ENCODE data around the gene TMEM40.

- TF ChIP-seq, protein P1, sequence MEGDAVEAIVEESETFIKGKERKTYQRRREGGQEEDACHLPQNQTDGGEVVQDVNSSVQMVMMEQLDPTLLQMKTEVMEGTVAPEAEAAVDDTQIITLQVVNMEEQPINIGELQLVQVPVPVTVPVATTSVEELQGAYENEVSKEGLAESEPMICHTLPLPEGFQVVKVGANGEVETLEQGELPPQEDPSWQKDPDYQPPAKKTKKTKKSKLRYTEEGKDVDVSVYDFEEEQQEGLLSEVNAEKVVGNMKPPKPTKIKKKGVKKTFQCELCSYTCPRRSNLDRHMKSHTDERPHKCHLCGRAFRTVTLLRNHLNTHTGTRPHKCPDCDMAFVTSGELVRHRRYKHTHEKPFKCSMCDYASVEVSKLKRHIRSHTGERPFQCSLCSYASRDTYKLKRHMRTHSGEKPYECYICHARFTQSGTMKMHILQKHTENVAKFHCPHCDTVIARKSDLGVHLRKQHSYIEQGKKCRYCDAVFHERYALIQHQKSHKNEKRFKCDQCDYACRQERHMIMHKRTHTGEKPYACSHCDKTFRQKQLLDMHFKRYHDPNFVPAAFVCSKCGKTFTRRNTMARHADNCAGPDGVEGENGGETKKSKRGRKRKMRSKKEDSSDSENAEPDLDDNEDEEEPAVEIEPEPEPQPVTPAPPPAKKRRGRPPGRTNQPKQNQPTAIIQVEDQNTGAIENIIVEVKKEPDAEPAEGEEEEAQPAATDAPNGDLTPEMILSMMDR (conservative IDR thresholded peaks at IDR 0.05; ENCODE audit: low read depth in 2 of 2), result no peak
- TF ChIP-seq EZH2phosphoT487 (IDR thresholded peaks at IDR 0.05; ENCODE audit: unreplicated experiment) (no peak), POLR2AphosphoS5 (IDR thresholded peaks at IDR 0.05; ENCODE audit: low read depth) (no peak), EZH2 (IDR thresholded peaks at IDR 0.05; ENCODE audit: low read depth, unreplicated experiment) (no peak), REST (IDR thresholded peaks at IDR 0.05; ENCODE audit: unreplicated experiment) (no peak), STAT1 (IDR thresholded peaks at IDR 0.05; ENCODE audit: unreplicated experiment) (no peak), CREB1 (CRISPR knock-in tag; IDR thresholded peaks at IDR 0.05; ENCODE audit: low read depth) (no peak), ZNF114 (CRISPR knock-in tag; IDR thresholded peaks at IDR 0.05) (no peak), JUNB (IDR thresholded peaks at IDR 0.05; ENCODE audit: unreplicated experiment) (no peak), ETS1 (IDR thresholded peaks at IDR 0.05) (no peak), NANOG (IDR thresholded peaks at IDR 0.05; ENCODE audit: borderline replicate concordance) (no peak)
Measured at GRCh38 chr3:12803371-12803770, 44.3 kb upstream of the TMEM40 start.

Data from GM23338 (cell line).